AG04450 (cell line): ENCODE results near the gene PELI1. TPM values are rescaled to one million over a fixed set of nuclear protein-coding genes. Genes with fewer than 3 reads are reported as not detected.

Experiments
- CTCF ChIA-PET: fragments of 300-600, 350-600 bp; formaldehyde crosslinking; extraction: SDS; loops from one replicate; lab custom pipeline; 2022; ENCODE audit warnings: antibody characterized with exemption, inconsistent platforms; lab: Charles Lee
- POLR2A ChIA-PET: fragments of 350-600 bp; formaldehyde crosslinking; extraction: SDS; loops from one replicate; lab custom pipeline; 2021; ENCODE audit warnings: antibody characterized with exemption, inconsistent platforms; lab: Yijun Ruan, JAX
- DNase-seq: peaks from one replicate; pipeline ENCODE4 v3.0.0-alpha.2; 2011; ENCODE audit warnings: low read depth, low spot score
- H3K27ac ChIP-seq: one replicate; pipeline ENCODE4 v1.5.1; 2012; ENCODE audit warnings: low read depth, low read length, control low read depth
- H3K27me3 ChIP-seq: one replicate; pipeline ENCODE4 v1.6.0; 2012; ENCODE audit warnings: low read length; ENCODE audit not compliant: control insufficient read depth, insufficient read depth
- H3K4me3 ChIP-seq: 2 replicates; pipeline ENCODE4 v1.5.1; 2011; ENCODE audit warnings: mild to moderate bottlenecking, low read depth, low read length, control low read depth
- H3K9me3 ChIP-seq: 2 replicates; pipeline ENCODE4 v1.5.1; 2012; ENCODE audit warnings: low read length; ENCODE audit not compliant: control insufficient read depth, insufficient read depth
- polyA plus RNA-seq: library from polyadenylated mRNA; depleted of rRNA; stranded (reverse); fragments of >200 nt; gene quantifications from 2 replicates; pipeline ENCODE4 v1.2.3, GENCODE V29; 2011
- TF ChIP-seq, protein P1 (sequence below): IDR thresholded peaks from 2 replicates; pipeline ENCODE4 v1.5.1; 2011; ENCODE audit warnings: low read depth, low read length, control low read depth, inconsistent platforms

PELI1 gene
- polyA plus RNA-seq, 1 experiment, result 4.9 TPM

- TF ChIP-seq, protein P1, sequence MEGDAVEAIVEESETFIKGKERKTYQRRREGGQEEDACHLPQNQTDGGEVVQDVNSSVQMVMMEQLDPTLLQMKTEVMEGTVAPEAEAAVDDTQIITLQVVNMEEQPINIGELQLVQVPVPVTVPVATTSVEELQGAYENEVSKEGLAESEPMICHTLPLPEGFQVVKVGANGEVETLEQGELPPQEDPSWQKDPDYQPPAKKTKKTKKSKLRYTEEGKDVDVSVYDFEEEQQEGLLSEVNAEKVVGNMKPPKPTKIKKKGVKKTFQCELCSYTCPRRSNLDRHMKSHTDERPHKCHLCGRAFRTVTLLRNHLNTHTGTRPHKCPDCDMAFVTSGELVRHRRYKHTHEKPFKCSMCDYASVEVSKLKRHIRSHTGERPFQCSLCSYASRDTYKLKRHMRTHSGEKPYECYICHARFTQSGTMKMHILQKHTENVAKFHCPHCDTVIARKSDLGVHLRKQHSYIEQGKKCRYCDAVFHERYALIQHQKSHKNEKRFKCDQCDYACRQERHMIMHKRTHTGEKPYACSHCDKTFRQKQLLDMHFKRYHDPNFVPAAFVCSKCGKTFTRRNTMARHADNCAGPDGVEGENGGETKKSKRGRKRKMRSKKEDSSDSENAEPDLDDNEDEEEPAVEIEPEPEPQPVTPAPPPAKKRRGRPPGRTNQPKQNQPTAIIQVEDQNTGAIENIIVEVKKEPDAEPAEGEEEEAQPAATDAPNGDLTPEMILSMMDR, result no peak
- Histone ChIP-seq H3K27me3 (peaks cover 24% of the 10 kb centered on the region), H3K27ac (no peak overlapping the region), H3K4me3 (no peak overlapping the region), H3K9me3 (no peaks in the 10 kb centered on the region)
- ChIA-PET POLR2A (no interaction called here), CTCF (no interaction called here)
- DNase-seq, result no peak
Observed at GRCh38 chr2:64189167-64189566, 44.9 kb upstream of the PELI1 start.

GRCh38 chr2:64186699-64187605 is 42.7 kb upstream of the PELI1 start:
- TF ChIP-seq, protein P1, result no peak
- ChIA-PET CTCF (interaction anchor here (0.6 kb wide), 2 partner anchors 189 to 487 kb away, joined by 3 to 12 read pairs; no protein-coding TSS in a partner anchor), POLR2A (no interaction called here)
- Histone ChIP-seq H3K27ac (no peak overlapping the region), H3K4me3 (no peak overlapping the region), H3K9me3 (no peaks in the 10 kb centered on the region), H3K27me3 (peaks cover 23% of the 10 kb centered on the region)
- no peak for DNase-seq

- no peak for DNase-seq
- H3K27me3 ChIP-seq, result peaks cover 4% of the 10 kb centered on the region
- H3K27ac ChIP-seq, result no peak overlapping the region
- no peak overlapping the region for H3K4me3 ChIP-seq
- CTCF ChIA-PET, result interaction anchor here (1.8 kb wide), 1 partner anchor 151 kb away, joined by 5 read pairs; no protein-coding TSS in a partner anchor
- TF ChIP-seq, protein P1, result no peak
- POLR2A ChIA-PET, result no interaction called here
- no peaks in the 10 kb centered on the region for H3K9me3 ChIP-seq
Observed at GRCh38 chr2:64179582-64180321, 35.5 kb upstream of the PELI1 start.

- CTCF ChIA-PET, result no interaction called here
- no peak overlapping the region for H3K4me3 ChIP-seq
- POLR2A ChIA-PET, result interaction anchor here (0.7 kb wide), 1 partner anchor 155 kb away, joined by 5 read pairs; no protein-coding TSS in a partner anchor
- TF ChIP-seq, protein P1, result no peak
- H3K27ac ChIP-seq, result no peak overlapping the region
- H3K9me3 ChIP-seq, result no peaks in the 10 kb centered on the region
- no peak for DNase-seq
- peaks cover 7% of the 10 kb centered on the region for H3K27me3 ChIP-seq
Observed at GRCh38 chr2:64177315-64177714, 33.1 kb upstream of the PELI1 start.
